Kidney epithelial cell (primary cell): ENCODE data around the gene MT1E. TPM values are rescaled to one million over a fixed set of nuclear protein-coding genes. Genes with fewer than 3 reads are reported as not detected.
A peak's percentile ranks its signal among the peaks of the same experiment; 100 is the strongest.

ENCODE experiments used
- DNase-seq: peaks from one replicate; pipeline ENCODE4 v3.0.0-alpha.2; 2010; ENCODE audit warnings: low read depth
- H3K27me3 ChIP-seq: 2 replicates; pipeline ENCODE4 v1.6.0; 2011; ENCODE audit warnings: low read length; ENCODE audit not compliant: control insufficient read depth, insufficient read depth
- H3K36me3 ChIP-seq: 2 replicates; pipeline ENCODE4 v1.5.1; 2011; ENCODE audit warnings: low read length; ENCODE audit not compliant: control insufficient read depth, insufficient read depth
- H3K4me3 ChIP-seq: 2 replicates; pipeline ENCODE4 v1.5.1; 2011; ENCODE audit warnings: low read depth, mild to moderate bottlenecking, control low read depth, low read length
- CTCF ChIP-seq: IDR thresholded peaks from 2 replicates; pipeline ENCODE4 v1.5.1; 2011; ENCODE audit warnings: mild to moderate bottlenecking, moderate library complexity, low read length, control low read depth, inconsistent platforms; ENCODE audit not compliant: insufficient read depth, poor library complexity, severe bottlenecking
- total RNA-seq: library from RNA; depleted of rRNA; stranded (reverse); fragments of >200 nt; gene quantifications from 2 replicates; pipeline ENCODE4 v1.2.3, GENCODE V29; 2015

Gene MT1E
- total RNA-seq, 1 donor from 2014 or later, result 110 TPM

GRCh38 chr16:56584276-56584675 lies 41.3 kb upstream of the MT1E start:
- Histone ChIP-seq H3K36me3 (no peaks in the 10 kb centered on the region), H3K27me3 (peaks cover 7% of the 10 kb centered on the region), H3K4me3 (no peak overlapping the region)
- no peak for DNase-seq
- no peak for TF ChIP-seq CTCF

- H3K27me3 ChIP-seq, result peaks cover 25% of the 10 kb centered on the region
Observed at GRCh38 chr16:56588781-56589140, 36.8 kb upstream of the MT1E start.

GRCh38 chr16:56589141-56590039 lies 36.2 kb upstream of the MT1E start, which contains the start of gene MT3:
MT3 (plus strand) TSS chr16:56589528; CDS start chr16:56589591, 63 bp downstream.
- Histone ChIP-seq H3K36me3 (no peaks in the 10 kb centered on the region), H3K27me3 (peaks cover 25% of the 10 kb centered on the region), H3K4me3 (peak within 1 kb of the TSS; percentile 28)
- no peak for DNase-seq
- no peak for TF ChIP-seq CTCF

More at GRCh38 chr16:56588781-56589140, 36.8 kb upstream of the MT1E start:
- no peak for DNase-seq
- Histone ChIP-seq H3K36me3 (no peaks in the 10 kb centered on the region), H3K4me3 (peak overlapping the region; percentile 28)
- TF ChIP-seq CTCF, result no peak

- no peak for TF ChIP-seq CTCF
- H3K27me3 ChIP-seq, result peaks cover 25% of the 10 kb centered on the region
- no peak for DNase-seq
- H3K36me3 ChIP-seq, result no peaks in the 10 kb centered on the region
- H3K4me3 ChIP-seq, result no peak overlapping the region
Observed at GRCh38 chr16:56591377-56592060, 34.1 kb upstream of the MT1E start.

- no peaks in the 10 kb centered on the region for H3K36me3 ChIP-seq
- no peak for TF ChIP-seq CTCF
Observed at GRCh38 chr16:56593573-56594291, 31.8 kb upstream of the MT1E start.

More at GRCh38 chr16:56593573-56594291, 31.8 kb upstream of the MT1E start:
- DNase-seq, result no peak
- Histone ChIP-seq H3K4me3 (no peak overlapping the region), H3K27me3 (peaks cover 24% of the 10 kb centered on the region)
